T47D (cell line): Measurements from ENCODE around the gene SSH2.
"Not testable (repeated sequence)": the region's sequence is repeated elsewhere in the genome, so short reads cannot be mapped to it uniquely, and the experiment has no call there.

Experiments used
- DNase-seq, 2 experiments: peaks; one replicate each; pipeline versions ENCODE4 v3.0.0 to v3.0.0-alpha.2; 2011 to 2012; ENCODE audit warnings: low read depth in 1 of 2, low spot score in 1 of 2
- JUND ChIP-seq: IDR thresholded peaks from 2 replicates; pipeline ENCODE4 v1.6.1; 2012; ENCODE audit warnings: low read depth
- in situ Hi-C: cut with HindIII; loops from 2 replicates; pipeline ENCODE4 v1.10.0; 2016; ENCODE audit warnings: low sequenced_read_pairs, low pct_unique_long_range_greater_than_20kb

SSH2 gene

GRCh38 chr17:29747660-29748059, 182.4 kb downstream of the SSH2 start:
- peak in 1 of 2 experiments; percentile 61 for DNase-seq
- no peak for TF ChIP-seq JUND
- in situ Hi-C loops: no loop called here

GRCh38 chr17:29746669-29747068, 183.4 kb downstream of the SSH2 start:
- no peak for TF ChIP-seq JUND
- in situ Hi-C loops: no loop called here
- no peak for DNase-seq

GRCh38 chr17:29744121-29744520, 185.9 kb downstream of the SSH2 start:
- no peak for TF ChIP-seq JUND
- in situ Hi-C loops: no loop called here
- DNase-seq: no peak

GRCh38 chr17:29742210-29742513, 187.9 kb downstream of the SSH2 start:
- TF ChIP-seq JUND: no peak
- in situ Hi-C loops: no loop called here
- DNase-seq: no peak

DNA sequence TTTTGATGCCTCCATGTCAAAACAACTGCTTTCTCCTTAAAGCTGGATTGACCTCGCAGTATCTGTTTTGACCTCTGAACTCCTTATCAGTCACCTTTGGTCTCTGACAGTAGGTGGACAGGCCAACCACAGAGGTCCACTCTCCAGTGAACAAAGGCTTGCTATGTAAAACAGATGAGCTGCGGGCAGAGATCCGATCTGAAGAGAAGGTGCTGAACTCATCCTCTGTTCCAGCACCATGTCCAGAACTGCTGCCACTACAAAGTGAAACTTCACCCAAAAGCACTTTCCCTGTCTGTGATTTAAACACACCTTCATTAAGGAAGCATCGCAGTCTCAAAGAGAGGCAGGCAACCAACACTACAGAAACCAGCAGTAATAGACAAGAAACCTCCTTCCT, 190.0 kb downstream of the SSH2 start:
- no peak for TF ChIP-seq JUND
- in situ Hi-C loops: no loop called here
- DNase-seq: no peak

DNA sequence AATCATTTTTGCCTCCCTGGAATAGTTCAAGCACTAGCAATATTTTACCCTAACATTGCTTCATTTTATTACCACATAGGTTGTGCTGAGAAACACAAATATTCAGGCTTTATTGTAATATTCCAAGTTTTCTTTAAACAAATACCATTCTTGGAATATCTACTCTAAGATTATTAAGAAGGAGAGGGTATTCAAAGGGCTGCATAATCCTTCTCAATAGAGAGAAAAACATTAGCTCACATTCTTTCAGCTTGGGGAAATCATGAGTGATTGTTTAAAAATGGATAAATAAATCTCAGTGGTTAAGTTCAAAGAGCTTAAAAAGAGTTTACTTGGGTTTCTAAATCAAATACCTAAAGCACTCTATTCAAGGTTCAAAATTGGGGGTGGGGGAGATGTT, 195.4 kb downstream of the SSH2 start:
- in situ Hi-C loops: no loop called here
- no peak for DNase-seq
- no peak for TF ChIP-seq JUND

GRCh38 chr17:29733166-29733565, 196.9 kb downstream of the SSH2 start:
- DNase-seq: no peak
- TF ChIP-seq JUND: no peak
- in situ Hi-C loops: no loop called here

GRCh38 chr17:29732613-29733012, 197.4 kb downstream of the SSH2 start:
- TF ChIP-seq JUND: no peak
- in situ Hi-C loops: no loop called here
- DNase-seq: no peak

DNA sequence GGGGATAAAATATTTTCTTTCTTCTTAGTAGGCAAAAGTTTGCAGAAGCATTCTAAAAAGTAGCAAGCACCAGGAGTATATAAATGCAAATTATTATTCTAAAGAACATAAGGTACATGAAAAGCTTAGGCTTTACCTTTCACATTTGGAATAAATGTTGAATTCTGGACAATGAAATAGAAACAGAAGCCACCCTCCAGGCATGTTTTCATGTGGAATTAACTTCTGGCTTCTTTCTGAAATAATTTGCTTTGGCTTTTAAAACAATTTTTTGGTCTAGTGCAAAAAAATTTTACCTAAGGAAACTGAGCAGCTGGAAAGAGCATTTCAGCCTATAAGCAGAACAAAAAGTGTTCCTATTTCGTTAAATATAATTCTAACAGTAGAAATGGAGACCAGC, 197.8 kb downstream of the SSH2 start:
- TF ChIP-seq JUND: no peak
- in situ Hi-C loops: no loop called here
- DNase-seq: no peak

GRCh38 chr17:29731589-29731929, 198.5 kb downstream of the SSH2 start:
- in situ Hi-C loops: no loop called here
- DNase-seq: no peak
- TF ChIP-seq JUND: no peak

DNA sequence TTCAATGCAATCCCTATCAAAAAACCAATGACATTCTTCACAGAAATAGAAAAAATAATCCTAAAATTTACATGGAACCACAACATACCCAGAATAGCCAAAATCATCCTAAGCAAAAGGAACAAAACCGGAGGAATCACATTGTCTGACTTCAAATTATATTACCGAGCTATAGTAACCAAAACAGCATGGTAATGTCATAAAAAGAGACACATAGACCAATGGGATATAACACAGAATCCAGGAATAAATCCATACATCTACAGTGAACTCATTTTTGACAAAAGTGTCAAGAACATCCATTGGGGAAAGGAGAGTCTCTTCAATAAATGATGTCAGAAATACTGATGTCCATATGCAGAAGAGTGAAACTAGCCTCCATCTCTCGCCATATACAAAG, 201.5 kb downstream of the SSH2 start:
- no peak for DNase-seq
- no peak for TF ChIP-seq JUND
- in situ Hi-C loops: no loop called here

- DNase-seq: no peak
- in situ Hi-C loops: no loop called here
- TF ChIP-seq JUND: no peak
Measured at GRCh38 chr17:29726715-29727252, 203.2 kb downstream of the SSH2 start.

- DNase-seq, in situ Hi-C loops: not testable (repeated sequence)
Measured at GRCh38 chr17:29725408-29725807, 204.6 kb downstream of the SSH2 start.

DNA sequence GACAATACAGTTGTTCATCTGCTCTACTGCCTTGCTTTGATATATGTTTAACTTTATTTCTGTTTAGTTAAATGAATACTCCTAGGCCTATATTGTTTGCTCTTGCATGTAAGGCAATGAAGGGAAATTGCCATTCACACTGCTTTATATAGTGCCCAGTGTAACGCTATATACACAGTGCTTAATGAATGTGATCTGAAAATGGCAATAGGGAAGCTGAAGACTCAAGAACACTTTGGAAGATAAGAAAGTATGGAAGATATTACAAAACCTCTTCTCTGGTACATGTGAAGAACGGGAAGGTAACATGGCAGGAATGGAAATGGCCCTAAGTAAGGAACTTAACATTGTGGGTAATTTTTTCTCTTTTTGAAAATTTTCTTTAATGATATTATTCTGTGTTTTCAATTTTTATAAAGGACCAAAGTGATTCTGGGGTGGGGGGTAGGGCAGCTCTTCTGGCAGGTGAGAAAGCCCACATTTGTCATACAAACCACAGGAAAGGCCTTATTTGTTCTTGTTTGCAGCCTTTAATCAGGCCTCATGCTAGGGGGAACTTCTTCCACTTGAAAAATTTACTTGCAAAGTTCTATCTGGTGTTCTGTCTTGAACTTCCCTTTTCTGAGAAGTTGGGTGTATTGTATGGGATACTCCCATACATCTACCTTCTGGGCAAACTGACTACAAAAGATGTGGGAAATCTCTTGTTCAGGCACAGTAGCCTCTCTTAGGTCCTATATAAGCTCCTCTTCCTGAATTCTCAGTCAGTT, 206.6 kb downstream of the SSH2 start:
- no peak for TF ChIP-seq JUND
- in situ Hi-C loops: no loop called here
- no peak for DNase-seq
